Gastroesophageal sphincter (tissue), 3 donors: ENCODE measurements around the gene OTOP3.

ENCODE experiments used
- CTCF ChIP-seq, 4 experiments: fragments of 200-600 bp in 2 of 4; fragments of 450-650 bp in 2 of 4; sonication (generic) in 1 of 4; IDR thresholded peaks; one replicate each; pipeline ENCODE4 v1.5.1; 2017 to 2019; ENCODE audit warnings: antibody characterized with exemption in 4 of 4, mild to moderate bottlenecking in 2 of 4, moderate library complexity in 2 of 4
- POLR2A ChIP-seq, 2 donors: fragments of 450-650 bp; IDR thresholded peaks; one replicate each; pipeline ENCODE4 v1.6.1; 2017; ENCODE audit warnings: antibody characterized with exemption in 2 of 2, mild to moderate bottlenecking in 2 of 2, moderate library complexity in 1 of 2
- POLR2AphosphoS5 ChIP-seq: sonication (generic); formaldehyde crosslinking; IDR thresholded peaks from one replicate; pipeline ENCODE4 v1.6.1; 2017; ENCODE audit warnings: antibody characterized with exemption

GRCh38 chr17:74972107-74972972 is 36.6 kb downstream of the OTOP3 start, which contains the start of gene HID1:
- no peak for TF ChIP-seq CTCF (IDR thresholded peaks at IDR 0.05)
- TF ChIP-seq POLR2A (IDR thresholded peaks at IDR 0.05), result no peak
- TF ChIP-seq POLR2AphosphoS5, result no peak
